ENCODE measurements around the gene OSTC. TPM values are rescaled to one million over a fixed set of nuclear protein-coding genes. Genes with fewer than 3 reads are reported as not detected.

Gene OSTC
- total and polyA plus RNA-seq, 10 donors: 53.8 to 105 (median 62.4) TPM

DNA sequence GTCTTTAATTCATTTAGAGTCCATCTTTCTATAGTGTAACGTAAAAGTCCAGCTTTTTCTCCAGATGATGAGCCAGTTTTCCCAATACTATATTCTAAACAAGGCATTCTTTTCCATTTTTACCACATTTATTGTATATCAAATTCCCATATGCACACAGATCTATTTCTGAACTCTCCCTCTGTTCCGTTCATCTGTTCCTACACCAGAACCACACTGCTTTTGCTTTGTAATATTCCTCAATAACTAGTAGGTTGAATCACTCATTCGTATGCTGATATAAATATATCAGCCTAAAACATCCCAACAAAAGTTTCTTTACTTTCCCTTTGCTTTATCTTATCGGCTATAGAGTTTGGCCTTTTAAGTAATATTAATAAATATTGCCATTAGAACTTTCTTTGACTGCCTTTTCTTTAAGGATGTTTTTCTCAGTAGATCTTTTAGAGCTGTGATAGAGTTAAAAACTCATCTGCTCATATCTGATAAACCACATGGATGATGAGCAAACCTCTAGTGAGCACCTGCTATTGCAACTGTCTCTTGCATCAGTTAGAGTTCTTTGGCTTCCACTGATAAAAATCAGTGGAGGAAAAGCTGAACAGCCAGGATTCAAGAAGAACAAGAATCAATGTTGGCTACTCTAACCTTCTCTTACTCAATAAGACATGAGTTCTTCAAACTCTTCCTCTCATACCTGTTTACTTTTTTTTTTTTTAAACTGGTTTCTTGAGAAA lies 43.2 kb upstream of the OSTC start:
- DNase-seq: no peak
- no peak for TF ChIP-seq POLR2A (IDR thresholded peaks at IDR 0.05)
- H3K4me1 ChIP-seq: no peaks in the 10 kb centered on the region
- WGBS, 5 donors: 82 to 96% (median 93%) methylated on average over 4 of the region's 4 CpGs
- H3K27ac ChIP-seq: no peak overlapping the region
- intact Hi-C loops (cut with DNase I; ENCODE audit: low total_unique reads): no loop called here
- H3K4me3 ChIP-seq: no peak overlapping the region
- H3K27me3 ChIP-seq (replicated peaks in 1 of 7): no peaks in the 10 kb centered on the region
- peaks cover 0 to 9% (median 0%) of the 10 kb centered on the region in 8 donors for H3K9me3 ChIP-seq
- no peaks in the 10 kb centered on the region for H3K36me3 ChIP-seq

DNA sequence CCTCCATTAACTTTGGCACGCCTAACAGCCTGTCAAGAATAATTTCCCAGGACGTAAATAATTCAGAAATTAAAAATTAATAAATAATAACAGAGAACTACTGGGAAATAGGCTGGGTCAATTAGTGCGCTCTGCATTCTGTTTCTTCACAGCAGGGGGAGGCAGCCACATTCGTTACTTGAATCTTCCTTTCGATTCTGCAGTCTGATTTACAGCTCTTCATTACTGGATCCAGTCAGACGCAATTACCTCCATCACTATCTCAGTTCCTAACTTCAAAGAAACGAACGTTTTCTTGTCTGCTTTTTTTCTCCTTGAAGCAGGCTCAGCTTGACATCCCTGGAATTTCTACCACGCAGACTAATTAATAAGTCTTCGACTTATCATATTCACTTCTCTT lies 39.0 kb upstream of the OSTC start:
- Histone ChIP-seq H3K27ac (no peak overlapping the region), H3K36me3 (peaks cover 0 to 3% (median 0%) of the 10 kb centered on the region in 6 donors), H3K4me1 (no peaks in the 10 kb centered on the region), H3K9me3 (peaks cover 0 to 13% (median 6%) of the 10 kb centered on the region in 8 donors), H3K4me3 (peak overlapping the region in 2 of 8 donors; percentile 12 to 20), H3K27me3 (replicated peaks in 1 of 7) (no peaks in the 10 kb centered on the region)
- DNase-seq: no peak
- intact Hi-C loops (cut with DNase I; ENCODE audit: low total_unique reads): no loop called here
- TF ChIP-seq POLR2A (IDR thresholded peaks at IDR 0.05): no peak
- TF ChIP-seq POLR2AphosphoS5 (IDR thresholded peaks at IDR 0.05): no peak
- TF ChIP-seq, protein P1, sequence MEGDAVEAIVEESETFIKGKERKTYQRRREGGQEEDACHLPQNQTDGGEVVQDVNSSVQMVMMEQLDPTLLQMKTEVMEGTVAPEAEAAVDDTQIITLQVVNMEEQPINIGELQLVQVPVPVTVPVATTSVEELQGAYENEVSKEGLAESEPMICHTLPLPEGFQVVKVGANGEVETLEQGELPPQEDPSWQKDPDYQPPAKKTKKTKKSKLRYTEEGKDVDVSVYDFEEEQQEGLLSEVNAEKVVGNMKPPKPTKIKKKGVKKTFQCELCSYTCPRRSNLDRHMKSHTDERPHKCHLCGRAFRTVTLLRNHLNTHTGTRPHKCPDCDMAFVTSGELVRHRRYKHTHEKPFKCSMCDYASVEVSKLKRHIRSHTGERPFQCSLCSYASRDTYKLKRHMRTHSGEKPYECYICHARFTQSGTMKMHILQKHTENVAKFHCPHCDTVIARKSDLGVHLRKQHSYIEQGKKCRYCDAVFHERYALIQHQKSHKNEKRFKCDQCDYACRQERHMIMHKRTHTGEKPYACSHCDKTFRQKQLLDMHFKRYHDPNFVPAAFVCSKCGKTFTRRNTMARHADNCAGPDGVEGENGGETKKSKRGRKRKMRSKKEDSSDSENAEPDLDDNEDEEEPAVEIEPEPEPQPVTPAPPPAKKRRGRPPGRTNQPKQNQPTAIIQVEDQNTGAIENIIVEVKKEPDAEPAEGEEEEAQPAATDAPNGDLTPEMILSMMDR (IDR thresholded peaks at IDR 0.05 in 8 of 11, conservative IDR thresholded peaks at IDR 0.05 in 3 of 11): no peak
- WGBS, 5 donors: 67 to 81% (median 79%) methylated on average over 10 of the region's 10 CpGs

DNA sequence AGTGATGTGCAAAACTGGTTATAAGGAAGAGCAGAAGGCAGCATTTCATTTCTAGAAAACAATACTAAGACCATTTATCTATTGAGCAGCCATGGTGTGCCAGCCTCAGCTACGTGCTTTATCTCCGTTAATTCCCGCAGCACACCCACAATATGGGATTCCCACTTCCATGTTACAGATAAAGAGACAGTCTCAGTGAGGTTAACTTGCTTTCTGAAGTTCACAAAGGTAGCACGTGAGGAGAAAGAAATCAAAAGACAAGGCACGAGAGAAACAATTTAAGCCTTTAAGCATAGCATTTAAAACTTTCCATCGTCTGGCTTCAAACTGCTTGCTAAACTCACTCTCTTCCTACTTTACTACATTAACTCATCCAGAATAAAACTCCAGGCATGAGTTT lies 38.0 kb upstream of the OSTC start:
- H3K36me3 ChIP-seq: peaks cover 0 to 10% (median 0%) of the 10 kb centered on the region in 6 donors
- TF ChIP-seq, protein P1 (IDR thresholded peaks at IDR 0.05 in 8 of 11, conservative IDR thresholded peaks at IDR 0.05 in 3 of 11): no peak
- TF ChIP-seq POLR2A (IDR thresholded peaks at IDR 0.05): no peak
- no peak for TF ChIP-seq POLR2AphosphoS5 (IDR thresholded peaks at IDR 0.05)
- no peak for DNase-seq
- no peak overlapping the region for H3K4me3 ChIP-seq
- H3K4me1 ChIP-seq: no peaks in the 10 kb centered on the region
- intact Hi-C loops (cut with DNase I; ENCODE audit: low total_unique reads): no loop called here
- H3K27me3 ChIP-seq (replicated peaks in 1 of 7): no peaks in the 10 kb centered on the region
- WGBS, 5 donors: 87 to 91% (median 88%) methylated on average over 6 of the region's 6 CpGs
- no peak overlapping the region for H3K27ac ChIP-seq
- peaks cover 0 to 11% (median 5%) of the 10 kb centered on the region in 8 donors for H3K9me3 ChIP-seq

DNA sequence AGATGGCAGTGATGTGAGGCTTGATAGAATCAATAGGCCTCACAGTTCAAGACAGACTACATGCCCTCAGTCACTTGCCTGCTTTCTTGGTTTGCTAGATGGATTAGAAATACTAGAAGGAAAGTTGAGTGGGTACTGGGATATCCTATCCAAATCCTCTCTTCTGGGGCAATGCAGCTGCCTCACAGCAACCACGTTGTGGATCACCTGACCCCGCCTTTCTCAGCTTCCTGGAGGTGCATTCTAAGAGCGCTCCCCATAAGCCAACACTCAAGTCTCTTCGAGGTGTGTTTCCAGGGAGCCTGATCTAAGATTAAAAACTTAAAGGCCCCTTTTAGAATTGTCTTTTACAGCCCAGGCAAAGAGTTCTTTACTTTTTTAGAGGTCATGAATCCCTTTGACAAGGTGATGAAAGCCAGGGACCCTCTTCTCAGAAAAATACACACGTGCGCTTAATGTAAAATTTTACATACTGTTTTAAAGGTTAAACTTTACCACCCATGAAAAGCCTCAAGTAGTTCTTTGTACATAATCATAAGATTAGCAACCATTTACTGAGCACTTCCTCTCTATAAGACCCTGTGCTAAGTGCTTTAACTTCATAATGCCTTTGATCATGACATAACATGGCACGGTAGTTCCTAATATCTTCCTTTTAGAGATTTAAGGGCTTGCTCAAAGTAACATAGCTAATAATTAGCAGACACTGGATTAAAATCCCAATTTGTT lies 30.9 kb upstream of the OSTC start:
- no peaks in the 10 kb centered on the region for H3K27me3 ChIP-seq (replicated peaks in 1 of 7)
- no peak for TF ChIP-seq POLR2A (IDR thresholded peaks at IDR 0.05)
- DNase-seq: no peak
- peaks cover 25 to 51% (median 39%) of the 10 kb centered on the region in 6 donors for H3K4me1 ChIP-seq
- intact Hi-C loops (cut with DNase I; ENCODE audit: low total_unique reads): no loop called here
- H3K27ac ChIP-seq: peak overlapping the region in 7 of 8 donors; percentile 59 to 90 (median 82)
- H3K36me3 ChIP-seq: peaks cover 0 to 39% (median 27%) of the 10 kb centered on the region in 6 donors
- H3K4me3 ChIP-seq: peak overlapping the region in 7 of 8 donors; percentile 49 to 93 (median 59)
- 70 to 74% (median 72%) methylated on average over 7 of the region's 7 CpGs for WGBS, 5 donors
- peaks cover 0 to 11% (median 5%) of the 10 kb centered on the region in 8 donors for H3K9me3 ChIP-seq

Measured in spleen (tissue), 11 donors.